ENCODE results near the gene SLFN14.

DNA sequence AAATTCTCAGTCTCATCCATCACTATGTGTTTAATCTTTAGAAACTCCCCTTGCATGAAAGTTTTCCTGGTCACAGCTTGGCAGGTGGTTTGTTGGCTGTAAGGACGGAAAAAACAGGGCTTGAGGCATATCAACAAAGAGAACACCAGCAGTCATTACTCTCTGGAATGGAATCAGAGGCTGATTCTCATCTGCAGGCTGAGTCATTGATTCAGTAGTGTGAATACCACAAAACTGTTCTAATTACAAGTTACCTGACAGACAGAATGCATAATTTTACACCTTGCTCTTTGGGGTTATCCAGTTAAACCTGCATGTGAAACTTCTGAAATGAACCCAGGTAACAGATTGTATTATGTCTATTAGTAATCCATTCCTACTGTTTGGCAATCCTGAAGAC lies 11.6 kb downstream of the SLFN14 start:
- TF ChIP-seq, protein P1, sequence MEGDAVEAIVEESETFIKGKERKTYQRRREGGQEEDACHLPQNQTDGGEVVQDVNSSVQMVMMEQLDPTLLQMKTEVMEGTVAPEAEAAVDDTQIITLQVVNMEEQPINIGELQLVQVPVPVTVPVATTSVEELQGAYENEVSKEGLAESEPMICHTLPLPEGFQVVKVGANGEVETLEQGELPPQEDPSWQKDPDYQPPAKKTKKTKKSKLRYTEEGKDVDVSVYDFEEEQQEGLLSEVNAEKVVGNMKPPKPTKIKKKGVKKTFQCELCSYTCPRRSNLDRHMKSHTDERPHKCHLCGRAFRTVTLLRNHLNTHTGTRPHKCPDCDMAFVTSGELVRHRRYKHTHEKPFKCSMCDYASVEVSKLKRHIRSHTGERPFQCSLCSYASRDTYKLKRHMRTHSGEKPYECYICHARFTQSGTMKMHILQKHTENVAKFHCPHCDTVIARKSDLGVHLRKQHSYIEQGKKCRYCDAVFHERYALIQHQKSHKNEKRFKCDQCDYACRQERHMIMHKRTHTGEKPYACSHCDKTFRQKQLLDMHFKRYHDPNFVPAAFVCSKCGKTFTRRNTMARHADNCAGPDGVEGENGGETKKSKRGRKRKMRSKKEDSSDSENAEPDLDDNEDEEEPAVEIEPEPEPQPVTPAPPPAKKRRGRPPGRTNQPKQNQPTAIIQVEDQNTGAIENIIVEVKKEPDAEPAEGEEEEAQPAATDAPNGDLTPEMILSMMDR (IDR thresholded peaks at IDR 0.05) = no peak
- TF ChIP-seq POLR2A (IDR thresholded peaks at IDR 0.05) = no peak
